ENCODE results near the gene CDRT4.

The CDRT4 gene

DNA sequence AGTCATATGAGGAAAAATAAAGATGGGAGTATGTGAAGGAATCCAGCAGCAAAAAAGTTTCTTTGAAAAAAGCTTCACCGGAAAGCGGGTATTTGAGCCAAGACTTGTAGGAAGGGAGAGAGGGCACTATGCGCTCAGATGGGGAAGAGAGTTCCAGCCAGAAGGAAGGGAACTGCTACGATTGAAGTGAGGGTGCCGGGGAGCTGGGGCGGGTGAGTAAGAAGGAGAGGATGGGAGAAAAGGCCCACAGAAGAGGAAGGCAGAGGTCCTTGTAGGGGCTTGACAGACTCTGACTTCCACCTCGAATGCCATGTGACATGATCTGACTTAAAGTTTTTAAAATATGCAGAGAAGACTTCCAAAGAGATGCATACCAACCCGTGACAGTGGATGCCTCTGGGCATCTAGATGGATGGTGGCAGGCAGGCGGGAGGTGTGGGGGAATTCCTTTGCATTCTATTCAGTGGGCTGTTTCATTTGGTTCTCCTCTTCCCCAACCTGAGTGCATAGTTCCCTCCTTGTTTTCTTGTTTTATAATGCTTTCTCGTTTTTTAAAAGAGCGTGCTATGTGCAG is 44.9 kb downstream of the CDRT4 start:
- TF ChIP-seq, protein P1, sequence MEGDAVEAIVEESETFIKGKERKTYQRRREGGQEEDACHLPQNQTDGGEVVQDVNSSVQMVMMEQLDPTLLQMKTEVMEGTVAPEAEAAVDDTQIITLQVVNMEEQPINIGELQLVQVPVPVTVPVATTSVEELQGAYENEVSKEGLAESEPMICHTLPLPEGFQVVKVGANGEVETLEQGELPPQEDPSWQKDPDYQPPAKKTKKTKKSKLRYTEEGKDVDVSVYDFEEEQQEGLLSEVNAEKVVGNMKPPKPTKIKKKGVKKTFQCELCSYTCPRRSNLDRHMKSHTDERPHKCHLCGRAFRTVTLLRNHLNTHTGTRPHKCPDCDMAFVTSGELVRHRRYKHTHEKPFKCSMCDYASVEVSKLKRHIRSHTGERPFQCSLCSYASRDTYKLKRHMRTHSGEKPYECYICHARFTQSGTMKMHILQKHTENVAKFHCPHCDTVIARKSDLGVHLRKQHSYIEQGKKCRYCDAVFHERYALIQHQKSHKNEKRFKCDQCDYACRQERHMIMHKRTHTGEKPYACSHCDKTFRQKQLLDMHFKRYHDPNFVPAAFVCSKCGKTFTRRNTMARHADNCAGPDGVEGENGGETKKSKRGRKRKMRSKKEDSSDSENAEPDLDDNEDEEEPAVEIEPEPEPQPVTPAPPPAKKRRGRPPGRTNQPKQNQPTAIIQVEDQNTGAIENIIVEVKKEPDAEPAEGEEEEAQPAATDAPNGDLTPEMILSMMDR (conservative IDR thresholded peaks at IDR 0.05; ENCODE audit: low read depth, low read length), result no peak
- no peak for DNase-seq (ENCODE audit: low read depth)
- H3K4me3 ChIP-seq (ENCODE audit: low read depth, low read length), result no peak overlapping the region

DNA sequence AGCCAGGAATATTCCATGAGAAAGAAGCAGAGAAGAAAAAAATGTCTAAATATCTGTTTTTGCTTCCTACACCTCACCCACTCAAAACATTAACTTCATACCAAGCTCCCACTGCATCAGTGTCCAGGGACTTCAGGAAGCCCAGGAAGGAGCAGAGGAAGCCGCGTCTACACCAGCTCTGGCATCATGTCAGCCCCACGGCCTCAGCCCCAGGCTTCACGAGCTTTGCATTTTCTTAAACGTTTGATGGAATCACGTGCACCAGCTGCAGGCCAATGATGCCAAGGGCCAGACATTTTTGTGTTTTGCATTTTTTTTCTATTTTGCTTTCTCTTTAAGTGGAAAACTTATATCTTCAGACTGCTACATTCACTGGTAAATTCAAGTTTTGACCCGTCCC is 48.6 kb downstream of the CDRT4 start:
- TF ChIP-seq, protein P1 (conservative IDR thresholded peaks at IDR 0.05; ENCODE audit: low read depth, low read length), result no peak
- no peak for DNase-seq (ENCODE audit: low read depth)
- H3K4me3 ChIP-seq (ENCODE audit: low read depth, low read length), result no peak overlapping the region

DNA sequence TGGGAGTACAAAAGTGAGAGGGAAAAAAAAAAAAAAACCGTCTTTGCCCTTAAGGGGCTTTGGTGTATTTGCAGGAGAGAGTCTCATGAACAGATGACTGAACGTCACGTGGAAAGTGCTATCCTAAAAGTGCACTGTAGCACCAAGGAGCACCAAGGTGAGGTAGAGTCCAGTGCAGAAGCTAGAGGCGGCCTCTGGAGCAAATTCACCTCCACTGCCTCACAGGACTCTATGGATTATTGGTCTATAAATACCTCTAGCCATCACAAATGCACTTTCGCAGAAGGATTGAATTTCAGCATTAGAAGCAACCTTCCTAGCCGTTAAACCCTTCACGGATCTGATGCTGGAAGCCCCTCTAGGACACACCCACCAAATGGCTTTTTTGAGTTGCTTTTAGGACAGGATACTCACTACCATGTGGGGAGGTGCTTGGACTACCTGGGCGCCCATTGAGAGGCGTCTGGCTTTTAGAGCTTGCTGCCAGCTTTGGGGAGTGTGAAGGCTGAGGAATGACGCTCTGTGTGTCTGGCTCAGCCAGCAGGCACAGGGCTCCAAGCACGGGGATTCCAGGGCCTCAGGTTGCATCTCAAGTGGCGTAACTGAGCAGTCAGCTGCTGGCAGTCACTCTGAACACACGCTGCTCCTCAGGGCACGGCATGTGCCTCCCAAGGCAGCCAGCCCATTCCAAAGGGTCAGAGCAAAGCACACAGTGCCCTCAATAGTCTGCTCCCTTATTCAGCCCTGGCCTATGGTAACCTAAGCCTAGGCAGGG is 52.7 kb downstream of the CDRT4 start:
- H3K4me3 ChIP-seq (ENCODE audit: low read depth, low read length), result no peak overlapping the region
- DNase-seq (ENCODE audit: low read depth), result no peak
- TF ChIP-seq, protein P1 (conservative IDR thresholded peaks at IDR 0.05; ENCODE audit: low read depth, low read length), result no peak

DNA sequence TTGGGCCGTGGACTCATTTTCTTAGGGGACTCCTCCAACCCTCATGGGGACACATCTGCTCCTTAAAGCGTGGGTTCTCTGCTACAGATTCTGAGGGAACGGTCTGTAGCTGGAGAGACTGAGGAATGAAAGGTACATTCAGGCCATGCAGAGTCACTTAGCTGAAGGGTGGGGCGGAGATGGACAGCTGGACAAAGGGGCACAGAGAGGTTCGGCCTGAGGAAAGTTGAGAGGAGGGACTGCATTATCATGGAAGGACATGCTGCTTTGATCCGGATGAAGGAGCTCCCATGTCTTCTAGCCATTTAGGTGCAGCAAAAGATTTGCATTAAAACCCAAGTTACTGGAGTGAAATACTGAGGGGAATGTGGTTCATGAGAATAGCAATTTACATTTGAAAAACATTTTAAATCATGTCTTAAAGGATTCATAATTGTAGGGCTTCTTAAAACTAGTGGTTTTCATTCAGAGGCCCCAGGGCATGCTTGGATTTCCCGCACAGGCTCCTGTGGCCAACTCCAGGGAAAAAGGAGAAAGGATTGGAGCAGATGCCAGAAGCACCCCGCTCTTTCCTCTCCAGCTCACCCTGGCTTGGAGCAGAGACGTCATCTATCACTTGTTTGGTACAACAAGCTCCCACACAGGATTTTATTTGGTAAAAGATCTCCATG is 54.2 kb downstream of the CDRT4 start:
- TF ChIP-seq, protein P1 (conservative IDR thresholded peaks at IDR 0.05; ENCODE audit: low read depth, low read length), result no peak
- H3K4me3 ChIP-seq (ENCODE audit: low read depth, low read length), result no peak overlapping the region
- DNase-seq (ENCODE audit: low read depth), result no peak

DNA sequence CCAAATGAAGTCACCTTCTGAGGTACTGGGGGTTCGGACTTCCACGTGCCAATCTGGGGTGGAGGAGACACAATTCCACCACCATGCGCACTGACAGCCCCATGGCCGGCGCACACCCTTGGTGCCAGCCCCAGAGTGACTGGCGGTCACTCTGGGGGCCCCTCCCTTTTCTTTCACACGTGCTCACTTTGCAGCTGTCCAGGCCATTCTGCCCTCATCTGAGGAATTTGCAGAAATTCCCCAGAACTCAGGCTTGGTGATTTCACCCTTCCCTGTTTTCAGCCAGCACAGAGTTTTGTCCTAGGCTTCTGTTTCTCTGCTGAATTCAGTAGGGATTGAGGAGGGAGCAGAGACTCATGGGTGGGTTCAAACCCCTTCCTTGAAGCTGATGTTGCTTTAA is 54.8 kb downstream of the CDRT4 start:
- DNase-seq (ENCODE audit: low read depth), result no peak
- TF ChIP-seq, protein P1 (conservative IDR thresholded peaks at IDR 0.05; ENCODE audit: low read depth, low read length), result no peak
- no peak overlapping the region for H3K4me3 ChIP-seq (ENCODE audit: low read depth, low read length)

DNA sequence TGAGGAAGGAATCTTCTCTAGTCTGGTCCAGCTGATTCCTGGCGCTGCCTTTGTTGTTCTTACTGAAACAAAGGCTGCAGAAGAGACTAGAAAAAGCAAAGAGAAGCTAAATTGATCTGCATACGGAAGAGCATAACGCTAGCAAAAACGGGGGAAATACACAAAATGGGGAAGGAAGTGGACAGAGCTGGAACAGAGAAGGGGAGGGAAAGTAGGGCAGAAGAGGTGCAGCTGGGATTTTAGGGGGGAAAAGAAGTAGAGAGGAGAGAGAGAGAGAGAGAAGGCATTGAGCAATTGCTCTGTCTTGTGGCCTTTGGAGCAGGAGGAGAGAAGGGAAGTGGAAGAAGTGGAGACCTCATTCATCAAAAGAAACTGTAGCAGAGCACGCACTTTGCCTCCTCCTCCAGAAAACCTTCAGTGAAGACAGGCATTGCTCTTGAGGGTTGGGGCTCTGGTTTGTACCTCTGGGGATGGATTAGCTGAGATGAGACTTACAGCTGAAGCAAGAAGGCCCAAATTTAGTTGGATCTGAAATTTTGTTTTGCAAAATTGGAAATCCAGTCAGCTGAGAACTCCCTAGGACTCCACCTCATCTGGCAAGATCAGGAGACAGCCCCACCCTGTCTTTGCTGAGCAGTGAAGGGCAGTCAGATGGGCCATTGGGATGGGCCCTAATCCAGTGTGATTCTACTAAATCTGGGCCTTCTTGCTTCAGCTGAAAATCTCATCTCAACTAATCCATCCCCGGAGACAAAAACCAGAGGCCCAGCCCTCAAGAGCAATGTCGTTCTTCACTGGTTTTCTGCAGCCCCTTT is 55.8 kb downstream of the CDRT4 start:
- no peak overlapping the region for H3K4me3 ChIP-seq (ENCODE audit: low read depth, low read length)
- no peak for DNase-seq (ENCODE audit: low read depth)
- TF ChIP-seq, protein P1 (conservative IDR thresholded peaks at IDR 0.05; ENCODE audit: low read depth, low read length), result no peak
